Islet precursor cell (in vitro differentiated cells): ENCODE measurements around the gene TANGO2.

Experiments used
- DNase-seq: peaks from one replicate; pipeline ENCODE4 v3.0.0-alpha.2; 2018

Gene TANGO2

DNA sequence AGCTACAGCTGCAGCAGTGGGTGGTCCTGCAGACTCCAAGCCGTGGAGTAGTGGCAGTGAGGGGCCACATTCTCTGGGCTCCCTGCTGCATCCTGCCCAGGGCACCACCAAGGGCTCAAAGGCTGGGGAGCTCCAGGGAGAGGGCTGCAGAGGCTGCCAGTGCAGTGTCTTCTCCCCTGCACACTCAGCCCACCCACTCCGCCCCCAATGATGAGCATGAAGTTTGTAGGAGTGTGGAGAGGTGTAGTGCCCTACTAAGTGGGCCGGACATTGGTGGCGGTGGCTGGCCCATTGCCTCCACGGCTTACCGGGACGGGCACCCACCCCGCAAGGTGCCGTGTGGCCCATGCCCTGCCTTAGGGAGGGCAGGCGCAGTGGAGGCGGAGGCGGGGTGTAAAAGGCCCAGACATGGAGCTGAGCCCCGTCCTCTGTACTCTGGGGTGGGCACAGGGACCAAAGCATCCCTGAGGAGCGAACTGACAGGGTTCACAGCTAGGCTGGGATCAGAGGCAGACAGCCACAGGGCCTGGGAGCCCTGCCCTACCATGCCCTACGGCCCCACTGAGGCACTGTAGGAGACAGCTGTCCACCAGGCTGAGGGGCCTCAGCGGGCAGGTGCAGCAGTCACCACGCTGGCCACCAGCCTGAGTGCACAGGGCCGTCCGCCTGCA is 23.2 kb upstream of the TANGO2 start:
- no peak for DNase-seq

DNA sequence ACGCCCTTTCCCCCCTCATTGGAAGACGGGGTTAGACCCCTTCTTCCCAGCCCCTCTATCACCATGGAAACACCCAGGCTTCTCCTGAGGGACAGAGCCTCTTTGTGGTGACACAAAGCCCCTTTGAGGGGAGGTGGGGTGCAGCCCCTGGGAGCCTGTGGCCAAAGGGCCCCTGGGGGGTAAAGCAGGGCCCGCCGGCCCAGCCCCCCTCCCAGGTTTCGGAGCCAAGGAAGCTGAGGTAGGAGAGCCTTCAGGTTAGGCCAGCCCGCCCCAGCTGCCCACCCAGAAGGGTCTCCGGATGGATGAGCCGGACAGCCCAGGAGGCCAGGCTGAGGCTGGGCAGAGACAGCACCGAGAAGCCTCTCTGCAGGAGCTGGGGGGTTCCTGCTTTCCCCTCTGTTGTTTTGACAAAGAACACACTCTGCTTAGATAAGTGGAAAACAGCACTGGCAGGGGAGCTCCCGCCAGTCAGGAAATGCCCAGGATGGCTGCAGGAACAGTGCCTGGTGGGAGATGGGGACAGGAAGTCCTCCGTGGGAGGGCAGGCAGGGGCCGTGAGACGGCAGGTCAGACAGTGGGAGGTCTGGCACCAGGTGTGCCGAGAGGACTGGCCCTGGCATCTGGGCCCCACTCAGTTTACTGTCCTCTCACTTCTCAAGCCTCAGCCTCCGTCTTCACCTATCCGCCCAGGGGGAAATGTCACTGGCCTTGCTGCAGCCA is 22.5 kb upstream of the TANGO2 start:
- DNase-seq = no peak

DNA sequence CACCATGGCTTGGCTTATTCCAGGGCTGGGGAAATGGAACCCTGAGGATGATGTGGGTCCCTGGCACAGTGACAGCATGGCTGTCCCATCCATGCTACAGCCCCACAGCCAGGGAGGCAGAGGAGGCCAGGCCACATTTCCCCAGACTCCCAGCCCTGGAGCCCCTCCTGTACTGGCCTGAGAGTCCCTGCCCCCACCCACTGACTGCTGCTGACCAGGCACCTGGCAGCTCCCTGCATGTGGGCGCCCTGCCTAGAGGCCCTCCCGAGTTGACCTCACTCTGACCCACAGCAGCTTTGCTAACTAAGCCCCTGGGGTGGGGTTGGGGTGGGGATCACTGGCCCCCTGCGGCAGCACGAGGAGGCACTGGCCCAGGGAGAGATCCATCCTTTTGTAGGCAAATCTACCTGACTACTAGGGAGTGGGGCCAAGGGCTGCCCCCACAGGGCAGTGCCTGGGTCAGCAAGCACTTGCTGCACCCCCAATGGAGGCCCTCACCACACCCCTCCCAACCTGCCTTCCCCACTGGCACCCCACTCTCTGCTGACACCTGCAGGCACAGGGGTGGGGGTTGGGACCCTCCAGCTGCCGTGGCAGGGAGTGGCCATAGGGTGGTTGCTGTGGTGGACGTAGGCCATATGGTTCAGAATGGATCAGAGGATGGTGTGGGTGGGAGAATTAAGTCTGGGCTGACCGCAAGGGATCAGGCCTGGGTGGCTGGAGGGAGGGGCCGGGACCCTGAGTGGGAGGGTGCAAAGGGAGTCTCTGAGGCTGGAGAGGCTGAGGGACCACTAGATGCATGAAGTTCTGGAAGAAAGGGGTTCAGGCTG is 21.7 kb upstream of the TANGO2 start:
- DNase-seq = no peak

DNA sequence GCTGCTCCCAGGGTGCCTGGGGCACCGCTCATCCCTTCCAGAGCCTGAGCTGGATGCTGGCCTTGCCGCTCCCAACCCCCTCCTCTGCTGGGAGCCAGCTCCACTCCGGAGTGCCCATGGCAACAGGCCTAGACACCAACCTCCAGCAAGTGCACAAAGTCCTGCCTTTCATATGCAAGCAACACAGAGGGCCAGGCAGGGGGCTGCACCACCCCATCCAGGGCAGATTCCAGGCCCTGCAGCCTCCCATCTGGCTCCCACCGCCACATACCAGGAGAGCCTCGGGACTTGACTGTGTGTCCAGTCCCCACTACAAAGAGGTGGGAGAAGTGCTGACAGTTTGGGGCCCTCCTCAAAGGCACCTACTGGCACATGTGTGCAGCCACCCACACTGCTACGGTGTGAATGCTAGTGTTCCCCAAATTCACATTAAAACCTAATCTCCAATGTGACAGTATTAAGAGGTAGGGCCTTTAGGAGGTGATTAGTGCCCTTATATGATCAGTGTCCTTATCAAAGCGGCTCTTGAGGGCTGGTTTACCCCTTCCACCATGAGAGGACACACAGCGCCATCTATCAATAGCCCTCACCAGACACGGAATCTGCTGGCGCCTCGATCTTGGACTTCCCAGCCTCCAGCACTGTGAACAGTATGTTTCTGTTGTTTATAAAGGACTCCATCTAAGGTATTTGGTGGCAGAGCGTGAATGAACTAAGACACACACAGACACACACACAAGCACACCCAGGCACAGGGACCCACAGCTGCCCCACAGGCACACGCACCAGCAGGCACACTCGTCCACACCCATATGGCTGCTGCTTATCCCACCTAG is 20.4 kb upstream of the TANGO2 start:
- no peak for DNase-seq

DNA sequence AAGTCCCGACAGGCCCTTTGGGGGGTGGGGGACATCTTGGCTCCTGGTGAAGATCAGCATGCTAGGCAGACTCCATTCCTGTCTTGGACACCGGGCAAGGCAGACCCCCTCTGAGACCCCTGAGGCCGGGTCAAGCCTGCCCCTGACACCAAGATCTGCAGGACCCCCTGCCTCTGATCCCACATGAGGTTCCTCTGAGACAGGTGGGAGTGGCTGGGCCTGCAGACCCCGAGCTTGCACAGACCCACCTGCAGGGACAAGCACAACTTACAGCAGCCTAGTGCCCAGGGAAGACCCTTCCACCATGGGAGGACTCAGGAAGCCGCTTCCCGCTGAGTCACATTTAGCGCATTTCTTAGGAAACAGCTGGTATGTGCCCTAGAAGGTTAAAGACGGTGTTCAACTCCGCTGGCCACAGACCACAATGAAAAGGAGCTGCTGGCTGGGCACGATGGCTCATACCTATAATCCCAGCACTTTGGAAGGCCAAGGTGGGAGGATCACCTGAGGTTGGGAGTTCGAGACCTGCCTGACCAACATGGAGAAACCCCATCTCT is 19.8 kb upstream of the TANGO2 start:
- no peak for DNase-seq

DNA sequence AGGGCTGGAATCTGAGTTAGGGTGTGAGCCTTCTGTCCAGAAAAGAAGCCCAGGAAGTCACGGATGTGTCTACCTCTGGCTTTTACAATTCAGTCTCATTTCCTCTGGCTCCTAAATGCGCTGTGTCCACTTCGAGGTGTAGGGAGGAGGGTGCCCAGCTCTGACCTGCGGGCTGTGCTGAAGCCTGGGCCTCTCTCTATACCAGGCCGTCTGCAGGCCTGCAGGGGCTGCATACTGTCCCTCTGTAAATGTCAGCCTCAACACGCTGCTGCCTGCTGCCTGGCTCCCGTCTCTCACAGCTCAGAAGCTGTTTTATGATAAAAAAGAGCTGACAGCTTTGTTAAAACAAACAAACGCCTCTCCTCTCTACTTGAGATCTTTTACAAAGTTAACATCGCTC is 18.8 kb upstream of the TANGO2 start:
- DNase-seq = no peak

DNA sequence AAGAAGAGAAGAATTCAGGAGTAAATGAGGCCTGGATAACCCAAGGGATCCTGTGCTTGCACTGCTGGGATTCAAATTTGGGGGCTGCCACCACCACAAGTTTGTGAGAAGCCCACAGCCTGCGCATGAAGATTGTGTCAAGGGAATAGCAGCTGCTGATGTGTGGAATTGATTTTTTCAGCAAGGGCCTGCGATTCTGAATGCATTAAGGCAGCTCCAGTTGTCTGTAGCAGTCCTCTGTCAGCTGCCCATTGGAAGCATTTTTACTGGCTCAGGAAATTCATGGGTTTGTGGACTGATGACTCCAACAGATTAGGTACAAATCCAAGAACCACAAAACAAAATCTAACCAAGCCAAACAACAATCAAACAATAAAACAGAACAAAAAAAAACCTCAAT is 18.3 kb upstream of the TANGO2 start:
- no peak for DNase-seq

DNA sequence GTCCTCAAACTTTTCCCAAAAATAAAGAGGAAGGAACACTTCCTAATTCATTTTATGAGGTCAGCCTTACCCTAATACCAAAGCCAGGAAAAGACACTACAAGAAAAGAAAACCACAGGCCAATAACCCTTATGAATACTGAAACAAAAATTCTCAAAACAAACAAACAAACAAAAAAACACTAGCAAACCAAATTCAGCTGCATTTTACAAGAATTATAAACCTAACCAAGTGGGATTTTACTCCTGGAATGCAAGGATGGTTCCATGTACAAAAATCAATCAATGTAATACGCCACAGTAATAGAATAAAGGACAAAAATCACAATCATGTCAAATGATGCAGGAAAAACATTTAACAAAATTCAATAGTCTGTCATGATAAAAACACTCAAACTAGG is 17.6 kb upstream of the TANGO2 start:
- no peak for DNase-seq

DNA sequence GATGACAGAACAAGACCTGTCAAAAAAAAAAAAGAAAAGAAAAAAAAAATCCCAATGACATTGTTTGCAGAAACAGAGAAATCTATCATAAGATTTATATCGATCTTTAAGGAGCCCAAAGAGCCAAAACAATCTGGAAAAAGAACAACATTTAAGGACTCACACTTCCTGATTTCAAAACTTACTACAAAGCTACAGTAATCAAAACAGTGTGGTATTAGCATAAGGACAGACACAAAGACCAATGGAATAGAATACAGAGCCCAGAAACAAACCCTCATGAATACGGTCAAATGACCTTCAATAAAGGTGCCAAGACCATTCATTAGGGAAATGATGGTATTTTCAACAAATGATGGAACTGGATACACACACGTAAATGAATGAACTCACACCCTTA is 16.4 kb upstream of the TANGO2 start:
- DNase-seq = no peak

DNA sequence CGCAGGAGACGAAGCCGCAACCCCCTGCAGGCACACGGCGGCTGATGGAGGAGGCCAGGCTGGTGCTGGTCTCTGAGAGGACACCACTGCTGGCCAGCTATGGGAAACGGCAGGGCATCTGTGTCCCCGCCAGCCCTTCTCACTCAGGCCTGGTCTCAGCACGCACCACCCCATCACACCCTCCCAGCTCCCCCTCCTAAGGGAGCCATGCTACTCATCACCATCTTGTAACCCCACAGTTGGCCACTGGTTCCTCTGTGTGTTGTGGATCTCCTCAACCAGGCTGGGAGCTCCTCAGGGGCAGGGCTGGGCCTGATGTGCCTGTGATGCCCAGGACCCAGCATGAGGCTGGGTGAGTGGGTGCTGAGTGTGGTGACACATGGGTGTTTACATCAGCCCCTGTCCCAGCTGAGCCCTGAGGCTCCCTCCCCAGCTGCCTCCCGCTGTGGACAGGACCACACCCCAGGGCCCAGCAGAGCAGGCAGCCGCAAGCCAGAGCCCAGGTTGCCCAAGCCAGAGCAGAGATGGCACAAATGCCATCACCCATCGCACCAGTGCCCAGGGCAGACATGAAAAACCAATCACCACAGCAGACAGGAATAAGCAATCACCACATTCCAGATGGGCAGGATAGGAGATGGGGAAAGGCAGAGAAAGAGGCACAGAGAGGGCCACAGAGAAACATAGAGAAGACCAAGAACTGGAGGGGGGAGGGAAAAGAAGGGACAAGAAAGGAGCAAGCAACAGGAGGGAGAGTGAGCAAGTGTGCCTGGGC is 12.5 kb upstream of the TANGO2 start:
- DNase-seq = peak; percentile 32

DNA sequence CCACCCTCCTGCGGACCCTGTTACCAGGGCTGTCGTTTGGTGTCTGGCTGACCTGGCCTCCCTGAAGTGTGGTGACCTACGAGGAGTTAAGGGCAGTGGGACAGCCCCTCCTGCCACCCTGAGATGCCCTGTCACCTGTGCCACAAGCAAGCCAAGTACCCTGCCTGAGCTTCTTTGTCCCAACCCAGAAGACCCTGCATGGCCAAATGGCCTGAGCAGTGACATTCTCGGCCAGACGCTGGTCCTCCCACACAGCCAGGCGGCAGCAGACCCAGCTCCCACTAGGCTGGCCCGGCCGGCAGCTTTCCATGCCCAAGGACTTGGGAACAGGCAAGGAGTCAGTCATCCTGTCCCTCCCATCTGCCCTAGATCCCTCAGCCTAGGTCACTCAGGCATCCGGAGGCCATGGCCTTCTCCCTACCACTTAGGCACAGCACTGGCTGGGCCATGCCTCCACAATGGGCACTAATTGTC is 11.9 kb upstream of the TANGO2 start:
- peak; percentile 46 for DNase-seq

DNA sequence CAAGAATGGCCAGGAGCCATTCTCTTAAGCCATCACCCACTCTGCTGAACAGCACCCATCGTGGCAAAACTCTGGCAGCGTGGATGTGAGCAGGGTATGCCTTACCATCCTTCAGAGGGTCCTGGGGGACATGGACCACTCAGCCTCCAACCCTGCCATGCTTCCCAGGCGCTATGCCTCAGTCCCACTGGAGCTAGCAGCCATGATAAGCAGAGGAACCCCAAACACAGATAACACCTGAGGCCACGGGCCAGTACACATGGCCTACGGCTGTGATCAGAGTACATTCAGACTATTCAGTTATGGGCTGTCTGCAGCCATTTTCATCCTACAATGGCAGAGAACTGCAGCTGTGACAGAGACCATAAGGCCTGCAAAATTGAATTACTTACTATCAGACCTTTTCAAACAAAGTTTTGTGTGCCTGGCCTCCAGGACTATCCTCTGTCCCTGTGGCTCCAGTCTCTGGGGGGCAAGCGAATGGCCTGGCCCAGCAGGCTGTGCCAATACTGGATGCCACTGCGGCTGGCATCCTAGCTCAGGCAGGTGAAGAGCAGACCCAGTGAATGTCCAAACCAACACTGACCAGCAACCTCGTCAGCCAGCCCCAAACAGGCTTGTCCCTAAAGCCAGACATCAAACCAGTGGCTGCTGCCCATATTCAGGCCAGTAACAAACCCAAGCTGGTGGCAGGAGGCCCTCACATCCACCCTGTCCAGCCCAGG is 11.2 kb upstream of the TANGO2 start:
- DNase-seq = peak; percentile 39

DNA sequence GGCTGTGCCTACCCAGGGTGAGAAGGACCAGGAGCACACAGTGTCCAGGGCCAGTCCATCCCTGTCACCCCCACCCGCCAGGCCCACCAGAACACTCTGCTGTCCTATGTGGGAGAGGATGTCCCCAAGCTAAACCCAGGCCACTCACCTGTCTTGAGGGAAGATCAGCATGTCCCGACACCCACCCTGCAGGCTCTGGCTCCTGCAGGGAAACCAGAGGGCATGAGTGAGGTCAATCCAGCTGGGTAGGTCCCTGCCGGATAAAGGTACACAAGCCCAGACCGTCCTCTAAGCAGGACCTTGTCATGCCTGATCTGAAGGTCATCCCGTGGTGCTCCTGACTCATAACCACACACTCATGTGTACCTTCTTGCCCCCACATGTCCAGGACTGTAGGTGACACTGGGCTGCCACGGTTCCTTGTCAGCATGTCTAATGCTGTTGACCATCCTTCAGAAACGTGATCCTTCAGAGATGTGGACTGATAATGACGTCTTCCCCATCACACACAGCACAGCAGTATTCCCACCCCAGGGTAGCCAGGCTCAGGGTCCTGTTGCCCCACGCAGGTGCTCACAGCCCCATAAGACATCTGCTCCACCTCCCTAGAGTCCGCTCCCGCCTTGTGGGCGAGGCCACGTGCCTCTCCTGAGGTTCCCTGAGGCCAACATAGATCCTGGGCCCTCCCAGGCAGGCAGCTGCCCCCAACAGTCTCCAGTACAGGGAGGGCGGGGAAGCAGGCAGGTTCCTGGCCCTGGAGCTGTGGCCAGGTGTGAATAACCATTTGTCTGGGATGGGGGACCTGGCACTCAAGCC is 10.4 kb upstream of the TANGO2 start:
- peak; percentile 48 for DNase-seq

DNA sequence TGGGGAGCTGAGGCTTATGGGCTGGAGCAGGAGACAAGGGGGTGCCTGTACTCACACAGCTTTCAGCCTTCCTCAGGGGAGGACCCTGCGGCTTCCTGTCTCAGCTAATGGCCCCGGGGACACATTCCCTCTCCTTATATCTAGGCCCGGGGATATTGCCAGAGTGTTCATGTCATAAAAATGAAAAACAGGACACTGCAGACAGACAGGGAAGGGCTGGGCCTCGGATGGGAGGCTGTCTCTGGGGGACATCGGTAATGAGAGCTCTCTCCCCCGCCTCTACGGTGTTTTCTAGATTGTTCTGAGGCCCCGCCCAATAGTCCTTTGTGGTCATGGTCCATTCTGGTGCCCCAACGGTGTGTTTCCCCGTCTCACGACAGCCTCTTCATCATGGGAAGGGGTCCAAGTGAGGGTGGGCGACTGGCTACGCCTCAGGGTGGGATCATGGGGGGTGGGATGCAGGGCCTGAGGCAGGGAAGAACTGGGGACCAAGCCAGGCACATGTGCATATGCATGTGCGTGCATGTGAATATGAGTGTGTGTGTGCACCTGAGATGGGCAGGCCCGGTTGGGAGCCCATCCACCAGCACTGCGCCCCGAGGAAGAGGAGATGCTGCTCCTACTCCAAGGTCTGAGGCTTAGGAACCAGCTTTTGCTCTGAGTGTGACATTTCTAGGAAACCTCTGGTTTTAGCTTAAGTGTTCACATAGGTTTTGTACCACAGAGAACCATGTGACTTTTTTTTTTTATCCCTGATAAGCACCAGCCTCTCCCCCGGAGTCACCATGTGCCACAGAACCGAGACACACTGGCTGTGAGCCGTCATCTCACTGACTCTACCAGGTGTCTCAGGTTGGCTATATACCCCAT is 9.6 kb upstream of the TANGO2 start:
- peak; percentile 8 for DNase-seq

DNA sequence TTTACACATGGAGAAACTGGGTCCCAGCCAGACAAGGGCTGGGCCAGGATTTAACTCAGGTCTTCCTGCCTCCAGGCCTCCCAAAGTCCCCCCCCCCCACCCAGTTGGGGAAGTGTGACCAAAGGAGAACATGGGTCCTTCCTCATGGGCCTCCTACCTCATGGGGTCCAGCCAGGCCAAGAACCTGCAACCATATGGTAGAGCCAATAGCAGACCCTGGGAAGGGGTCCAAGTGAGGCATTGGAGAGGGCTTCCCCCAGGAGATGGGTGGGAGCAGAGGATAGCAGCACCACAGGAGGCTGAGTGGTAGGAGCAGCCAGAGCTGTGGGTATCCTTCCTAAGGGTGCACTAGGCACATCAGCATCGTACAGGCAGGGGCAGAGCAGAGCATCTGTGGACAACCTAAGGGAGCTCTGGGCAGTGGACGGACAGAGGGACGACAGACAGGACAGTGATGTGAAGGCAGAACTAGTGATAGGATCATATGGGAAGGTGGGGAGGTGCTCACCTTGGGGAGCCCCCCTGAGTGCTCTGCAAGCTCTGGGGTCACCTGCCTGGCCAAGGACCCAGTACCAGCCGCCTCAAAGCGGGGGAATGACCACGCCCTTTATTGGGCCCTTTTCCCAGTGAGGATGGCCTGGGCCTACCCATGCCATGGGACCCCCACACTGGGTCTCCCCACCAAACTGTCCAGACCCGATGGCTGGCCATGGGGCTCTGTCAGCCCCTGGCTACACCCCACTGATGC is 8.7 kb upstream of the TANGO2 start:
- DNase-seq = peak; percentile 34

DNA sequence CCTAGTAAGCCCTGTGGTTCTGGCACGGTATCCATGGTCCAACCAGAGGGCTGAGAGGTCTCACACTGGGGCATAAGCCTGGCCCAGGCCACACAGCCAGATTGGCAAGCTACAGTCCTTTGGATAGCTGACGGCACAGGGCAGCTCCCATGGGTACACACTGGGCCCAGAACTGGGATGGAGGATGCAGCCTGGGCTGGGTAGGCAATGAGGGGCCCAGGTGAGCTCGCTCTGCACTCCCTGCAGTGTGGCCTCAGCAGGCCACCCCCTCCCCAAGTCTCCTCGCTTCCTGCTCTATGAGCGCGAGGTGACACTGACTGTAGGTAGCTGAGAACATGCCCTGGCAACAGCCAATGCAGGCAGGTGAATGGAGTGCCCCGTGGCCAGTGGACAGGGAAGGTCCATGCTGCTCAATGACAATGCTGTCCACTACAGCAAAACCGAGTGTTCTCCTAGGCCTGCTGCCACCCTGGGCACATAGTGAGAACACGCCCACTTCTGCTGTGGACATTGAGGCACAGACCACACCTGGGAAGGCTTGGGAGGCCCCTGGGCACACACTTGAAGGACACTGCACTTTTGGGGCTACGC is 8.1 kb upstream of the TANGO2 start:
- peak; percentile 46 for DNase-seq

DNA sequence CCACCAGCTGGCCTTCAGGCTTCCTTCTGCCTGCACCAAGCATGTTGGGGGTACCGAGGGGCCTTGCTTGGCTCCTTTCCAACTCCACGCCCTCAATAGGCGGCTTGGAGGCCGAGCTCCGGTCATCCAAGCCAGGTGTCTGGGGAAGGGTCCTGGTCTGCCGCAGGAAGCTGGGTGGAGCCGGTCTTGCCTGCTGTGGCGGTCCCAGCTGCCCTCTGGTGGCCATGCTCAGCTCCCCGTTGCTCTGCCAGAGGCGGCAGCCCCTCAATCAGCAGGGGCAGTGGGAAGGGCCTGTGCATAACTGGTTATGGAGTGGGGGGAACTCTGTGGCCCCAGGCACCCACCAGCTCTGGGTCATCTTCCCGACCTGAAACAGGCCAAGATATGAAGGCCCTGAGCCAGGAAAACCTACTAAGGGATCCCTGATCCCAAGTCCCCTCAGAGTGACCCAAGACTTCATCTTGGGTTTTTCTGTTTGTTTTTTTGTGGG is 7.5 kb upstream of the TANGO2 start:
- DNase-seq = peak; percentile 90
